ENCODE measurements around the gene WWC2. TPM values are rescaled to one million over a fixed set of nuclear protein-coding genes. Genes with fewer than 3 reads are reported as not detected.

The WWC2 gene
- total RNA-seq, 1 experiment from 2014 or later = 39.1 TPM

- Histone ChIP-seq H3K4me2 (ENCODE audit: low read length) (no peak overlapping the region), H3K9ac (ENCODE audit: low read length) (no peak overlapping the region), H3K36me3 (ENCODE audit: control insufficient read depth in 1 of 2, insufficient read depth in 2 of 2, low read length in 2 of 2) (no peaks in the 10 kb centered on the region), H3K9me3 (ENCODE audit: control insufficient read depth in 1 of 2, insufficient read depth in 1 of 2, low read depth in 1 of 2, low read length in 2 of 2) (0 out of 4 replicates have a peak, but pooled peaks cover 3 to 5% of the 10 kb centered on the region in 2 experiments), H3K9me2 (ENCODE audit: insufficient read depth) (no peaks in the 10 kb centered on the region), H3K27me3 (ENCODE audit: insufficient read depth, low read length) (no peaks in the 10 kb centered on the region), H3K79me2 (ENCODE audit: insufficient read depth, low read length) (no peaks in the 10 kb centered on the region), H3K4me3 (replicated peaks in 1 of 2; ENCODE audit: low read depth in 1 of 2, low read length in 2 of 2) (no peak overlapping the region), H4K20me1 (ENCODE audit: insufficient read depth) (no peaks in the 10 kb centered on the region), H3K4me1 (ENCODE audit: control insufficient read depth in 1 of 2, insufficient read depth in 2 of 2, low read length in 2 of 2) (no peaks in the 10 kb centered on the region), H3K27ac (ENCODE audit: low read depth, low read length) (no peak overlapping the region), H2AFZ (ENCODE audit: low read depth, low read length, poor library complexity, severe bottlenecking) (no peak overlapping the region)
- ChIA-PET RAD21 (ENCODE audit: low non-redundant PET in 1 of 2, low total read pairs in 2 of 2, uncharacterized antibody in 2 of 2, unreplicated experiment in 2 of 2) (no interaction called here), POLR2A (no interaction called here), CTCF (no interaction called here)
- ATAC-seq = no peak
- no TSS peak for BruUV-seq (replicated peaks)
- TF ChIP-seq MAX (IDR thresholded peaks at IDR 0.05) (no peak), POLR2AphosphoS5 (IDR thresholded peaks at IDR 0.05; ENCODE audit: low read depth, low read length) (no peak), CBX3 (IDR thresholded peaks at IDR 0.05; ENCODE audit: low read depth) (no peak), YY1 (IDR thresholded peaks at IDR 0.05; ENCODE audit: extremely low read depth, insufficient replicate concordance, low read depth, low read length) (no peak), FOSL1 (IDR thresholded peaks at IDR 0.05; ENCODE audit: low read depth) (no peak), SRF (IDR thresholded peaks at IDR 0.05; ENCODE audit: low read depth) (no peak), CEBPB (IDR thresholded peaks at IDR 0.05; ENCODE audit: low read depth) (no peak), JUND (IDR thresholded peaks at IDR 0.05) (no peak), EGR1 (IDR thresholded peaks at IDR 0.05; ENCODE audit: low read depth) (no peak), TCF7L2 (IDR thresholded peaks at IDR 0.05; ENCODE audit: borderline replicate concordance, extremely low read depth, insufficient read depth, insufficient read length) (no peak), ATF3 (IDR thresholded peaks at IDR 0.05) (no peak), ZFX (IDR thresholded peaks at IDR 0.05) (no peak), RAD21 (IDR thresholded peaks at IDR 0.05; ENCODE audit: low read depth) (no peak), ZNF274 (IDR thresholded peaks at IDR 0.05; ENCODE audit: low read depth, low read length) (no peak), POLR2A (IDR thresholded peaks at IDR 0.05; ENCODE audit: borderline replicate concordance, extremely low read depth, insufficient read depth, insufficient read length) (no peak), REST (IDR thresholded peaks at IDR 0.05; ENCODE audit: low read depth) (no peak), ZBTB33 (IDR thresholded peaks at IDR 0.05; ENCODE audit: extremely low read depth, insufficient replicate concordance, low read length) (no peak), EZH2 (IDR thresholded peaks at IDR 0.05) (no peak)
- TF ChIP-seq, protein P1, sequence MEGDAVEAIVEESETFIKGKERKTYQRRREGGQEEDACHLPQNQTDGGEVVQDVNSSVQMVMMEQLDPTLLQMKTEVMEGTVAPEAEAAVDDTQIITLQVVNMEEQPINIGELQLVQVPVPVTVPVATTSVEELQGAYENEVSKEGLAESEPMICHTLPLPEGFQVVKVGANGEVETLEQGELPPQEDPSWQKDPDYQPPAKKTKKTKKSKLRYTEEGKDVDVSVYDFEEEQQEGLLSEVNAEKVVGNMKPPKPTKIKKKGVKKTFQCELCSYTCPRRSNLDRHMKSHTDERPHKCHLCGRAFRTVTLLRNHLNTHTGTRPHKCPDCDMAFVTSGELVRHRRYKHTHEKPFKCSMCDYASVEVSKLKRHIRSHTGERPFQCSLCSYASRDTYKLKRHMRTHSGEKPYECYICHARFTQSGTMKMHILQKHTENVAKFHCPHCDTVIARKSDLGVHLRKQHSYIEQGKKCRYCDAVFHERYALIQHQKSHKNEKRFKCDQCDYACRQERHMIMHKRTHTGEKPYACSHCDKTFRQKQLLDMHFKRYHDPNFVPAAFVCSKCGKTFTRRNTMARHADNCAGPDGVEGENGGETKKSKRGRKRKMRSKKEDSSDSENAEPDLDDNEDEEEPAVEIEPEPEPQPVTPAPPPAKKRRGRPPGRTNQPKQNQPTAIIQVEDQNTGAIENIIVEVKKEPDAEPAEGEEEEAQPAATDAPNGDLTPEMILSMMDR (IDR thresholded peaks at IDR 0.05 in 2 of 3, conservative IDR thresholded peaks at IDR 0.05 in 1 of 3; ENCODE audit: borderline replicate concordance in 1 of 3, insufficient read depth in 1 of 3, low read depth in 2 of 3, low read length in 2 of 3) = no peak
- DNase-seq (ENCODE audit: low read depth, low spot score) = no peak
- intact Hi-C loops (cut with micrococcal nuclease) = loop anchor here (2.0 kb wide), 1 partner anchor 133 kb away; no protein-coding TSS in a partner anchor
These were observed 26.9 kb upstream of the WWC2 start for GRCh38 chr4:183072176-183072575.
